VCaP (cell line): Measurements from ENCODE around the gene SERP1.

Source experiments
- H3K27ac ChIP-seq: fragments of 450-650 bp; 2 replicates; pipeline ENCODE4 v1.5.1; 2017
- CTCF ChIP-seq: fragments of 450-650 bp; conservative IDR thresholded peaks from 2 replicates; pipeline ENCODE4 v1.5.1; 2017; ENCODE audit warnings: mild to moderate bottlenecking, moderate library complexity

Gene SERP1

GRCh38 chr3:150538324-150539208 lies 7.7 kb downstream of the SERP1 start:
- no peak for TF ChIP-seq CTCF
- H3K27ac ChIP-seq, result peak overlapping the region; percentile 95

GRCh38 chr3:150535204-150535603 lies 11.1 kb downstream of the SERP1 start:
- no peak for TF ChIP-seq CTCF
- no peak overlapping the region for H3K27ac ChIP-seq

- TF ChIP-seq CTCF, result no peak
- no peak overlapping the region for H3K27ac ChIP-seq
Measured at GRCh38 chr3:150531775-150532174, 14.5 kb downstream of the SERP1 start.

GRCh38 chr3:150528354-150528797 lies 17.9 kb downstream of the SERP1 start:
- peak; percentile 61 for TF ChIP-seq CTCF
- H3K27ac ChIP-seq, result no peak overlapping the region

- no peak for TF ChIP-seq CTCF
Measured at GRCh38 chr3:150527464-150528255, 18.6 kb downstream of the SERP1 start.

GRCh38 chr3:150523538-150523937 lies 22.8 kb downstream of the SERP1 start:
- no peak for TF ChIP-seq CTCF
- H3K27ac ChIP-seq, result no peak overlapping the region

More at GRCh38 chr3:150527464-150528255, 18.6 kb downstream of the SERP1 start:
- no peak overlapping the region for H3K27ac ChIP-seq

GRCh38 chr3:150521463-150521862 lies 24.8 kb downstream of the SERP1 start:
- no peak for TF ChIP-seq CTCF

More at GRCh38 chr3:150521463-150521862, 24.8 kb downstream of the SERP1 start:
- no peak overlapping the region for H3K27ac ChIP-seq
